Glutamatergic neuron (in vitro differentiated cells): ENCODE data around the gene SEC16A. TPM values are rescaled to one million over a fixed set of nuclear protein-coding genes. Genes with fewer than 3 reads are reported as not detected.

Experiments
- DNase-seq: peaks from one replicate; pipeline ENCODE4 v3.0.0; 2022
- H3K27ac Mint-ChIP-seq: one replicate; pipeline ENCODE4 v1.8.0; 2020; ENCODE audit warnings: mild to moderate bottlenecking, mixed read lengths, inconsistent platforms; ENCODE audit not compliant: unreplicated experiment
- H3K27me3 Mint-ChIP-seq: one replicate; pipeline ENCODE4 v1.8.0; 2020; ENCODE audit warnings: mild to moderate bottlenecking, moderate library complexity, mixed read lengths, inconsistent platforms; ENCODE audit not compliant: unreplicated experiment
- H3K36me3 Mint-ChIP-seq: one replicate; pipeline ENCODE4 v1.8.0; 2020; ENCODE audit warnings: mild to moderate bottlenecking, mixed read lengths, inconsistent platforms; ENCODE audit not compliant: unreplicated experiment
- H3K4me1 Mint-ChIP-seq: one replicate; pipeline ENCODE4 v1.8.0; 2020; ENCODE audit warnings: mild to moderate bottlenecking, low read depth, mixed read lengths, inconsistent platforms; ENCODE audit not compliant: unreplicated experiment
- H3K4me3 Mint-ChIP-seq: one replicate; pipeline ENCODE4 v1.8.0; 2020; ENCODE audit warnings: mild to moderate bottlenecking, mixed read lengths, inconsistent platforms; ENCODE audit not compliant: unreplicated experiment
- H3K9me3 Mint-ChIP-seq: one replicate; pipeline ENCODE4 v1.8.0; 2020; ENCODE audit warnings: mild to moderate bottlenecking, moderate library complexity, mixed read lengths, inconsistent platforms; ENCODE audit not compliant: unreplicated experiment
- CTCF ChIP-seq: fragments of 200-600 bp; sonication (generic); IDR thresholded peaks from one replicate; pipeline ENCODE4 v1.5.0; 2021; ENCODE audit not compliant: partially characterized antibody, unreplicated experiment
- total RNA-seq: library from RNA; stranded (reverse); fragmentation: NEBNext Ultra II Directional; extraction: Animal tissue kit (Norgen Biotek cat#: 25700); gene quantifications from one replicate; pipeline ENCODE4 v1.2.1, GENCODE V29; 2021; ENCODE audit not compliant: unreplicated experiment

Gene SEC16A
- total RNA-seq, 1 donor from 2014 or later = 74.3 TPM

- TF ChIP-seq CTCF = no peak
- H3K36me3 Mint-ChIP-seq = no peaks in the 10 kb centered on the region
Observed at GRCh38 chr9:136506425-136506824, 23.6 kb upstream of the SEC16A start.

GRCh38 chr9:136505406-136506403 is 22.9 kb upstream of the SEC16A start:
- no peaks in the 10 kb centered on the region for H3K36me3 Mint-ChIP-seq
- H3K4me3 Mint-ChIP-seq = no peak overlapping the region
- H3K4me1 Mint-ChIP-seq = no peaks in the 10 kb centered on the region
- H3K27me3 Mint-ChIP-seq = peaks cover 5% of the 10 kb centered on the region
- peaks cover 1% of the 10 kb centered on the region for H3K9me3 Mint-ChIP-seq
- H3K27ac Mint-ChIP-seq = no peak overlapping the region
- no peak for TF ChIP-seq CTCF
- DNase-seq = no peak

More at GRCh38 chr9:136506425-136506824, 23.6 kb upstream of the SEC16A start:
- Mint-ChIP-seq H3K9me3 (peaks cover 1% of the 10 kb centered on the region), H3K4me3 (no peak overlapping the region), H3K27ac (no peak overlapping the region), H3K27me3 (peaks cover 5% of the 10 kb centered on the region), H3K4me1 (no peaks in the 10 kb centered on the region)
- DNase-seq = no peak

GRCh38 chr9:136504512-136505348 is 21.9 kb upstream of the SEC16A start:
- Mint-ChIP-seq H3K27ac (no peak overlapping the region), H3K4me1 (peaks cover 2% of the 10 kb centered on the region), H3K27me3 (peaks cover 5% of the 10 kb centered on the region), H3K9me3 (peaks cover 1% of the 10 kb centered on the region), H3K36me3 (no peaks in the 10 kb centered on the region), H3K4me3 (no peak overlapping the region)
- no peak for DNase-seq
- no peak for TF ChIP-seq CTCF

GRCh38 chr9:136502940-136503550 is 20.2 kb upstream of the SEC16A start:
- no peak overlapping the region for H3K4me3 Mint-ChIP-seq
- TF ChIP-seq CTCF = no peak
- no peaks in the 10 kb centered on the region for H3K36me3 Mint-ChIP-seq
- no peak for DNase-seq
- peaks cover 1% of the 10 kb centered on the region for H3K9me3 Mint-ChIP-seq
- H3K27ac Mint-ChIP-seq = no peak overlapping the region
- H3K27me3 Mint-ChIP-seq = peaks cover 3% of the 10 kb centered on the region
- H3K4me1 Mint-ChIP-seq = peaks cover 3% of the 10 kb centered on the region
